Panc1 (cell line): ENCODE results near the gene MKLN1.

Source experiments
- TCF7L2 ChIP-seq: IDR thresholded peaks from 2 replicates; pipeline ENCODE4 v1.6.1; 2011; ENCODE audit warnings: mild to moderate bottlenecking, low read depth, low read length, inconsistent platforms
- TF ChIP-seq, protein P1 (sequence below): fragments of 450-650 bp; IDR thresholded peaks from 2 replicates; pipeline ENCODE4 v1.5.1; 2017; ENCODE audit warnings: mild to moderate bottlenecking

GRCh38 chr7:131341690-131342089 is 14.0 kb downstream of the MKLN1 start:
- TF ChIP-seq, protein P1, sequence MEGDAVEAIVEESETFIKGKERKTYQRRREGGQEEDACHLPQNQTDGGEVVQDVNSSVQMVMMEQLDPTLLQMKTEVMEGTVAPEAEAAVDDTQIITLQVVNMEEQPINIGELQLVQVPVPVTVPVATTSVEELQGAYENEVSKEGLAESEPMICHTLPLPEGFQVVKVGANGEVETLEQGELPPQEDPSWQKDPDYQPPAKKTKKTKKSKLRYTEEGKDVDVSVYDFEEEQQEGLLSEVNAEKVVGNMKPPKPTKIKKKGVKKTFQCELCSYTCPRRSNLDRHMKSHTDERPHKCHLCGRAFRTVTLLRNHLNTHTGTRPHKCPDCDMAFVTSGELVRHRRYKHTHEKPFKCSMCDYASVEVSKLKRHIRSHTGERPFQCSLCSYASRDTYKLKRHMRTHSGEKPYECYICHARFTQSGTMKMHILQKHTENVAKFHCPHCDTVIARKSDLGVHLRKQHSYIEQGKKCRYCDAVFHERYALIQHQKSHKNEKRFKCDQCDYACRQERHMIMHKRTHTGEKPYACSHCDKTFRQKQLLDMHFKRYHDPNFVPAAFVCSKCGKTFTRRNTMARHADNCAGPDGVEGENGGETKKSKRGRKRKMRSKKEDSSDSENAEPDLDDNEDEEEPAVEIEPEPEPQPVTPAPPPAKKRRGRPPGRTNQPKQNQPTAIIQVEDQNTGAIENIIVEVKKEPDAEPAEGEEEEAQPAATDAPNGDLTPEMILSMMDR: no peak
- no peak for TF ChIP-seq TCF7L2
